ENCODE data around the gene DCLRE1A.

The DCLRE1A gene

GRCh38 chr10:113788604-113789083 is 65.2 kb downstream of the DCLRE1A start:
- peak in 2 of 56 donors; percentile 9 to 26 for DNase-seq
